Activated CD8-positive, alpha-beta memory T cell treated with anti-CD3 and anti-CD28 coated beads for 48 hours (primary cell): ENCODE measurements around the gene SERPINB8.

Source experiments
- DNase-seq, 3 experiments: peaks; one replicate each; pipeline ENCODE4 v3.0.0-alpha.2; 2020; ENCODE audit warnings: low read depth in 2 of 3, low spot score in 2 of 3

The SERPINB8 gene

GRCh38 chr18:64011513-64011912, 41.6 kb downstream of the SERPINB8 start:
- no peak for DNase-seq

- no peak for DNase-seq
Observed at GRCh38 chr18:64017870-64018269, 48.0 kb downstream of the SERPINB8 start.

- DNase-seq, result no peak
Observed at GRCh38 chr18:64019922-64020756, 50.3 kb downstream of the SERPINB8 start.

GRCh38 chr18:64026350-64026749, 56.5 kb downstream of the SERPINB8 start:
- no peak for DNase-seq

- no peak for DNase-seq
Observed at GRCh38 chr18:64027931-64028695, 58.2 kb downstream of the SERPINB8 start.

GRCh38 chr18:64029096-64029495, 59.2 kb downstream of the SERPINB8 start:
- DNase-seq, result no peak

GRCh38 chr18:64031411-64031810, 61.5 kb downstream of the SERPINB8 start:
- DNase-seq, result no peak

- DNase-seq, result no peak
Observed at GRCh38 chr18:64032312-64032711, 62.4 kb downstream of the SERPINB8 start.

- DNase-seq, result no peak
Observed at GRCh38 chr18:64037812-64038414, 68.0 kb downstream of the SERPINB8 start.
